ENCODE measurements around the gene VAMP2.

DNA sequence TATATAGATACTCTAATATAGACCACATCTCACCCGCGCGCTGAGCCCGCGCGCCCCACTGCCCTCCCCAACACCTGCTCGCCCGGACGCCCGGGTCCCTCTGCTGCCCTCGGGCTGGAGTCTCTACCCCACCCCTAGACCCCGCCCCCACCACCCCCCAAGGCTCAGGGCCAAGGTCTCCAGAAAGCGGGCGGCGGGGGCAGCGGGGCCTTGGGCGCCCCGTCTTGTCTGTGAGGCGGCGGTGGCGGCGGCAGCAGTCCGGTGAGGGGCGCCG lies 41.4 kb downstream of the VAMP2 start:
- TF ChIP-seq POLR2A (IDR thresholded peaks at IDR 0.05), result no peak
- TF ChIP-seq POLR2AphosphoS5 (IDR thresholded peaks at IDR 0.05), result no peak

Measured in transverse colon (tissue), 3 donors.